HG03064 (cell line): ENCODE results near the gene PHLPP1.

Experiments used
- ATAC-seq: cut with Tn5 transposase; IDR thresholded peaks from one replicate; pipeline ENCODE4 v1.9.1; 2021; ENCODE audit warnings: low read depth; ENCODE audit not compliant: unreplicated experiment

Gene PHLPP1

GRCh38 chr18:62839874-62840713 lies 124.8 kb downstream of the PHLPP1 start:
- ATAC-seq, result no peak

GRCh38 chr18:62841405-62841804 lies 126.1 kb downstream of the PHLPP1 start:
- ATAC-seq, result no peak

- no peak for ATAC-seq
These were observed 127.6 kb downstream of the PHLPP1 start for GRCh38 chr18:62842898-62843297.

DNA sequence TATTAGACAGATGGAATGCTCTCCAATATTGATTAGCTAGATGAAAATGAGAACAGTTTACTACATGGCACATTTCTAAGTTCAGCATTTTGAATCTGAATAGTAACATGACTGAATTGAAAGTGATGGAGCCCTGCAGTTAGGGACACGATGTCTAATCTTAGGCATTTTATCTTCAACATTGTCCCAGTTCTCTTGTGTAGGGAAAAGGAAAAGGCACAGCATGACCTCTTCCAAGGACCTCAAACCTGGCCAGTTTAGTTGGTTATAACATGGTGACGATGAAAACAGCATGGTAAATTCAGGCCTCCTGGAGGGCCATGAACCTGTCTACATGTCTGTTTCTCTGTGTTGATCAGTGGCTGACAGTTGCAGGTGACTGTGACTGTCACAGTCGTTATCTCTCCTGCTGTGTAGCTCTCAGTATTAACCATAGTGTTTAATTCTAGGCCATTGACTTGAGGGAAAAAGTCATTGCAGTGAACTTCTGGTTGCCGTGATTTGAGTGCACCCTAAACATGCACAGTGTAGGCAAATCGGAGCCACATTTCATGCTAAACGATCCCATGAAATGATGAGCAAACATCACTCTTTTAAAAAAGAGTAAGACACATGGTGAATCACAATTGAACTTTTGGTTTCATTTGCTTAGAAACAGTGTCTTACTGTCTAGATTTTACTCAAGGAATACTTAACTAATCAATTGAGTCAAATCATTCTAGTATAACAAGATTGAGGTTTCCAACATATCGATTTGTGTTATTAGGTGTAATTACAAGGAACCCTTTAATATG lies 129.7 kb downstream of the PHLPP1 start:
- peak; percentile 71 for ATAC-seq

DNA sequence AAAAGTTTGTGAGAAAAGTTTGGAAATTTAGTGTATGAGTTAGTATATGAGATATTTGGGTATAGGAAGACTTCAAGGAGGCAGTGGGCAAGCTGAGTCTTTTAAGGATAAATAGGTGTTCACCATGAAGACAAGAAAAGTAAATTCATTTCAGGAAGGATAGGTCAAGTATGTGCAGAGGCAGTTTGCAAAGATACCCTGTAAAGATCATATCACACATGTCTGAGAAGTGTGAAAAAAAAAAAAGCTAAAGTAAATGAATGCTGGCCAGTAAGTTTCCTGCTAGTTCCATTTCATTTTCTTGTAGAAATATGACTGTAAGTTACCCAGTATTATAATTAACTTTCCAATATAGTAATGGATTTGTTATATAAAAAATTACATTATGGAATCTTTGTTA lies 131.0 kb downstream of the PHLPP1 start:
- no peak for ATAC-seq

- ATAC-seq, result no peak
These were observed 131.7 kb downstream of the PHLPP1 start for GRCh38 chr18:62847081-62847480.

DNA sequence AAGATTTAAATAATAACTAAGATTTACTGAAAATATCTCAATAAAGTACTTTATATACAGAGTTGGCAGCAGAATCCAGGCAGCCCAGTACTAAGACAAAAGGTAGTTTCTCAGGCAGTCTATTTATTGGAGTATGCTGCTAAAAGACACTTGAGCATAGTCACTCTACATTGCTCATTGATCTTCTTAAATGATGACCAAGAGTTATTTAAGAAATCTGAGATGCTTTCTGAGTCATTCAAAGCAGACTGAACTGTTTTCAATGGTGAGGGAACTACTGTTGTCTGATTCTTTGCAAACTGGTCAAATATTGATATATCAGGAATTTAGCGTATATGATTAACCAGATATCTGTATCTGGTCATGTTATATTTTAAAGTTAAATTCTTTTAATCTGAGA lies 133.6 kb downstream of the PHLPP1 start:
- ATAC-seq, result no peak

DNA sequence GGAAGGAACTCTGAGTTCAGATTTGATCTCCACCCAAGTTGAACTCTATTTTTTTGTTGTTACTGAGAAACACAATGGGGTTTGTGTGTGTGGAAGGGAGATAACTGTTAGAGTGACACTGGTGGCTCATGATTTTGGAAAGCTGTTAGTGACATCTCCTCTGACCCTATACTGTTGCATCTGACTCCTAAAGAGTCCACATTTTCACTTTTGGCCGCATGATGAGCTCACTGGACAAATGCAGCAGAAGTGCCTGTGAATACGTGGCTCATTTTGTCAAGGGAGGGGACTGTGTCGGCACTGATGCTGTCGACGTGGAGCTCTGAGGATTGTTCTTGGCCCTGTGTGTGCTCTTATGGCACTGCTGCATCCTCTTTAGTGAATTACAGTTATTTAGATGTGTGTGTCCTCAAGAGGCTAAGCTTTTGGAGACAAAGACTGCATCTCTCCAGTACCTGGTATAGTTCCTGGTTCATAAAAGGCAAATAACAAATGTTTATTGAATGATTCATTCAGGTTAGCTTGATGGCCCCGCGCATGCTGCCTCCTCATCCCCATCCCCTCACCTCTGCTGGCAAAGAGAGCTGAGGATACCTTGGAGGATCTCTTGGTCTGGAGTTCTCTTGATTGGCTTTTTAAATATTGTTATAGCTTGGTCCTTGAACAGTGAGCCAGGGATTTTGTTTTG lies 135.4 kb downstream of the PHLPP1 start:
- ATAC-seq, result no peak

DNA sequence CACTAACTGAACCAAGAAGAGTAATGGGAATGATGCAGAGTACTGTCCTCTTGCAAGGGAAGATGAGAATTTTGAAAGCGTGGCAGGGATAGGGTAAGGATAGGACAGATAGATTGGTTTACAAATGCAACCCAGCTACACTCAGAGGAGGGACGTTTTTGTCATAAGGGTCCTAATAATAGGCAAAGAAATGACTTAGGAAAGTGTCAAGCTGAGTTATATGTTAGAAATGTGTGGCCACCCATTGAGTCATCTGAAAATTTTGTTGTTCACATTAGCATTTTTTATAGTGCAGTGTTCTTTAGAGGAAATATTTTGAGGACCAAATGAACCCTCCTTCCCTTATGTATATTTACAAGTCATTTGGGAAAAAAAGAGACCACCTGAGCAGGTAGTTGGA lies 137.5 kb downstream of the PHLPP1 start:
- ATAC-seq, result no peak

GRCh38 chr18:62856294-62856693 lies 141.0 kb downstream of the PHLPP1 start:
- no peak for ATAC-seq

DNA sequence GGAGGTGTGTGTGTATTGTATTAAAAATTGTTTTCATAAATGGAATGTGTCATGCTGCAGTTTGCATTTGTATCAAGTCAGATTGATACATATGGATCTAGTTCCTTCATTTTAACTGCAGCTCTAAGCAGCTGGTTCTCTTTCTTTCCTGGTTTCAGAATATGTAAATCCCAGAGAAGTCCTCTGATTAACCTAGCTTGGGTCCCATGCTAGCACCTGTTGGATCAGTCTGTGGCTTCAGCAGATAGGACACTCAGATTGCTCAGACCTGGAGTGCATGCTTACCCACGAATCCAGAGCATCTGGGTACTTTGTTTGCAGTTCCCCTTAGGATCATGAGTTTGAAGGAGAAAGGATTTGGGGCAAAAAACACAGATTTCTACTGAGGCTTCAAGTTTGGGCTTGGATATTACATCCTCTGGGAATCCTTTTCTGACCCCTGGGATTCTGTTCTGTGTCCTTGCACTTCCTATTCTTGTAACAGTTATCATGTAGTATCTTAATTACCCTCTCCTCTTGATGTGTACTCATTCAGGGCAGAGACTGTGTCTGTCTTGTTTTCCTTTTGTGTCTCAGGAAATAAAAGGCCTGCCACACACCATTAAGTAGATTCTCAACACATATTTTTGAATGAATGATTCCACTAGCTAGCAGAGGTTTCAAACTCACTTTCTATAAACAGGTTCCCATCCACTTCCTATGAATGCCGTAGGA lies 142.1 kb downstream of the PHLPP1 start:
- no peak for ATAC-seq

- no peak for ATAC-seq
These were observed 144.7 kb downstream of the PHLPP1 start for GRCh38 chr18:62860062-62860461.

DNA sequence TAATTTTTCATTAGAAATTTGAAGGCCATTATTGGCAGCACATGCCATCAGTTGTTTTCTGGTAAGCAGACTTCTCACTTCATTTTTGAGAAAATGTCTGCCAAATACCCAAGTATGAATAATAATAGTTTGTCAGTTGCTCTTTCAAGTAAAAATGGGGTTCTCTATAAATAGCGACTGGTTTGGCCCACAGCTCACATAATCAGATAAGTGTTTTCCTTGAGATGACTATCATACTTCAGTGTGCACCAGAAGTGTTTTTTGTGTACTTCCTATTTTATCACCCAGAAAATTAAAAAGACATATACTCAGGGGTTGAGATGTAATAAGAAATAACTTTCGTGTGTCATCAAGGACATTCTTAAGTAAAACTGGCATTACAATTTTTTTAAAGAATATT lies 147.1 kb downstream of the PHLPP1 start:
- no peak for ATAC-seq

DNA sequence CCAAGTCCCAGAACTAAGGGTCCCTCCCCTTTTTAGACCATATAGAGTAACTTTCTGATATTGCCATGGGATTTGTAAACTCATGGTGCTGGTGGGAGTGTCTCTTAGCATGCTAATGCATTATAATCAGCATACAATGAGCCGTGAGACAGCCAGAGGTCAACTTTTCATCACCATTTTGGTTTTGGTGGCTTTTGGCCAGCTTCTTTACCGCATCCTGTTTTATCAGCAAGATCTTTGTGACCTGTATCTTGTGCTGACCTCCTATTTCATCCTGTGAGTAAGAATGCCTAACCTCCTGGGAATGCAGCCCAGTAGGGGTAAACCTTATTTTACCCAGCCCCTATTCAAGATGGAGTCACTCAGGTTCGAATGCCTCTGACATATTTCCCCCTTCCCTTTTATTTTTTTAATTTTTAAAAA lies 148.2 kb downstream of the PHLPP1 start:
- ATAC-seq, result no peak

GRCh38 chr18:62865498-62865897 lies 150.2 kb downstream of the PHLPP1 start:
- ATAC-seq, result no peak

GRCh38 chr18:62867534-62867933 lies 152.2 kb downstream of the PHLPP1 start:
- no peak for ATAC-seq

DNA sequence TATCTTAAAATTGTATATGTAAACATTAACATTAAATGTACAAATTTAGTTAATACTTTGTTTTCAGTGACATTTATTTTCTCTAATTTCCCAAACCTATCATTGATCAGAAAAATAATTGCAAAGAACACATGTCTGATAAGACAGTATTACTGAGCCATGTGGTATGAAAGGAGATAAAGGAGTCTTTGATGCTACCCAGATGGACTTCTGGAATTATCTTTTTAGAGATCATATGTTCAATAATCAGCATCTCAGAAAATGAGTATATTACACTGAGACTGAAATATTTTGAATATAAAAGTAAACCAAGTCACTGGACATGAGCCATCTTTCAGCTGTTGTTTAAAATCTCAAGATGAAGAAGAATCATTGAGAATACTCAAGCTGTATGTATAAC lies 153.3 kb downstream of the PHLPP1 start:
- ATAC-seq, result no peak

DNA sequence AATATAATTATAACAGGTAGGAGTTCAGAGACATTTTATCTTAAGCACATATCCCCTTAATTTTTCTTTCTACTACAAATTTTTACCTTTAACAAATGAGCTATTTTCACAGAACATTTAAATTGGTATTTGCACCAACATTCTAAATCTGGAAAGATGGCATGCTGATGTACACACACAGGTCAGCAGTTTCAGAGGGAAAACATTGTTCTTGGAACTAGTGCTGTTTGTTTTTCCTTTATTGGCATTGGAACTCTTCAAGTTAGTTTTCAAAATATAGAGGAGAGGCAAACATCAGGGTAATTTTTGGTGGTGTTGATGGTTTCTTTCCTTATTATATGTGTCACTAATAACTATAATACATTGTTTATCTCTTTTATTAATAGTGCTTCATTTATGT lies 155.3 kb downstream of the PHLPP1 start:
- no peak for ATAC-seq

DNA sequence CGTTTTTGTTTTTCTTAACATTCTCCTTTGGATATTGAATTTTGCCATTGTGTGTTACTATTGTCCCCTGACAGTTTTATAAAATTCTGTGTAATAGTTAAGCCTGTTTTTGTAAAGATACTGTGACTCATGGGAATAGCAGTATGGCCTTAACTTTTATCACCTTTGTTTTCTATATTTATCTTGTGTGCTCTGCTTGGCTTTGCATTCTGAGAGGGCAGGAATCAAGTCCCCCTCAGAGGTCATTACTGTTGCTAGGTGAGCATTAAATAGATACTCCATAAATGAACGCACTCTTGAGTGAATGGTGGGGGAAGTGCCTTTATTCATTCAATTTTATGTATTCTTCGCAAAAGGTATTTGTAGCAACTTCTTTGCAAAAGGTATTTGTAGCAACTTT lies 160.0 kb downstream of the PHLPP1 start:
- ATAC-seq, result no peak

DNA sequence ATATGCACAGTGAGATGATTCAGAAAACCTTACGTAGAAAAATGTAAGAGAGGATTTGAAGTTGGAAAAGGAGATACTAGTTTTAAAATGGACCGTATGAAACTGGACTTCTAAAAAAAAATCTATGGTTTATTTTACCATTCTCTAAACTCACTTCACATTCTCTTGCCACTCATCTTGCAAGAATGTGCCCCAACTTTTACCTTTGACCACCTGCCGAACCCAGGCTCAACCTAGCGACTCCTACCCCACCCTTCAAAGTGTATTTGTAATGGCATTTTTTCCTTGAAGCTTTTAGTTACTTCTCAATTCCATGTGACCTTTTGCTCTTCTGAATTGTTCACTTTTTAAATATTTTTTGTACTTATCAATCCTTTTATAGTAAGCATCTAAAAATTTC lies 160.8 kb downstream of the PHLPP1 start:
- ATAC-seq, result no peak

DNA sequence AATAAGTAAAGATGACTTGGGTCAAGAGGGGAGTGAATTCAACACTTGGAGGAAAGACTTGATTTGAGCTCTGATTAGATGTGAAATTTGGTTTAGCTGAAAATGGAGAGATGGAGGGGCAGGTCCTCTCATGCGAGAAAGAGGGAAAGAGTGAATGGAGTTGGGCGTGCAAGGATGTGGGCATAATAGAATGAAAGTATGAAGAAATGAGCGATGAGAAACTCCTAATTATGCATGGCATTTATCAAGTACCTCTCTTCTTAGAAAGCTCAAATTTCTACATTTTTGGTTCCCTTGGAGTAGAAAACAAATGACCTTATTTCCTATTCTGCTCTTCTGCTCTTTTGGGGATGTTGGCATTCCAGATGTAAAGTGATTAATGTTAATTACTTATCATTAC lies 161.5 kb downstream of the PHLPP1 start:
- no peak for ATAC-seq
